ENCODE data around the gene NELL2.

- TF ChIP-seq CTCF (conservative IDR thresholded peaks at IDR 0.05; ENCODE audit: low read depth, low read length) (no peak), EZH2 (IDR thresholded peaks at IDR 0.05; ENCODE audit: borderline replicate concordance, low read depth, low read length, poor library complexity, severe bottlenecking) (no peak)
These were observed 87.4 kb downstream of the NELL2 start for GRCh38 chr12:44788731-44789130.

Measured in A673 (cell line).